ENCODE measurements around the gene EIF3J.
"Not testable (repeated sequence)": the region's sequence is repeated elsewhere in the genome, so short reads cannot be mapped to it uniquely, and the experiment has no call there.

The EIF3J gene

DNA sequence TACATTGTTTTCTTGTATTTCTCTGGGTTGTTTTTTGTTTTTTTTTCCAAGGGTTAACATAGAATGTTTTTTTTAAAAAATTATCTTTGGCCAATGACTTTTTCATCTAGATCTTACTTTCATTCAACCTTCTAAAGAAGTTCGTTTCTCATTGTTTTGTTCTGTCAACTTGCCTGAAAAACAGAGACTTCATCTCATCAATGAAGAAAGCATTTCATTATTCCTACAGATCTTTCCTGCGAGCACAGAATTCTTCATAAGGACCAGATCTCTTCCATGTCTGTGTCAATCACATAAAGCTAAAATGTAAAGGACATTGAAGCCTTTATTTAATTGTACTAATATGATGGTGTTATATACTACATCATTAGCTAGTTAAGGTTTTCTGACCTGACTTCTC, 9.7 kb upstream of the EIF3J start:
- no peaks in the 10 kb centered on the region for H3K4me1 ChIP-seq (ENCODE audit: insufficient read depth, low read length)
- H3K9me3 ChIP-seq (ENCODE audit: low read length), result no peaks in the 10 kb centered on the region
- H3K4me3 ChIP-seq (ENCODE audit: low read depth in 1 of 2, low read length in 2 of 2), result no peak overlapping the region
- no peaks in the 10 kb centered on the region for H3K27me3 ChIP-seq (ENCODE audit: control insufficient read depth in 1 of 2, insufficient read depth in 2 of 2, low read length in 2 of 2)
- H3K36me3 ChIP-seq (ENCODE audit: insufficient read depth, low read length), result peaks cover 25% of the 10 kb centered on the region
- no peak overlapping the region for H3K9ac ChIP-seq (ENCODE audit: low read length)
- no peak overlapping the region for H3K27ac ChIP-seq (ENCODE audit: low read depth, low read length)

DNA sequence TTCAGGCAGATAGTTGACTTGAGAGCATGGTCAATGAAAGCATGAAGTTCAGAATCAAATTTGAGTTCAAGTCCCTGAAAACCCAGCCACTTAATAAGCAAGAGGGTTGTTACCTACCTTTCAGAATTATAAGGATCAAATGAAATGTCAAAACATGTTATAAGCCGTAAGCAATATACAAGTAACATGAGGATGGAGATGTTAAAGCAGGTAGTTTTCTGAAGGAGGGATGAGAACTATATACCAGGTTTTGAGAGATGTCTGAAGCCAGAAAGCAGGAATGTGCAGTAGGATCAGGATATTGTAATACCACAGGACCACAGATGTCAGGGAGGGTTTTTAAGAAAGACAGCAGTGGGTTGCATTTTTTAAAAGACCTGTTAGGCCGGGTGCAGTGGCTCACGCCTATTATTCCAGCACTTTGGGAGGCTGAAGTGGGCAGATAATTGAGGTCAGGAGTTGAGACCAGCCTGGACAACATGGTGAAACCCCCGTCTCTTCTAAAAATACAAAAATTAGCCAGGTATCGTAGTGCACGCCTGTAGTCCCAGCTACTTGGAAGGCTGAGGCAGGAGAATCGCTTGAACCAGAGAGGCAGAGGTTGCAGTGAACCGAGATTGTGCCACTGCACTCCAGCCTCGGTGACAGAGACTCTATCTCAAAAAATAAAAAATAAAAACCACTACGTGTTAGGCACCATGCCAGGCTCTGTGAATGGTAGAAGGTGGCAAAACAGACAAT, 6.9 kb upstream of the EIF3J start:
- H3K9me3 ChIP-seq (ENCODE audit: low read length), result no peaks in the 10 kb centered on the region
- H3K27ac ChIP-seq (ENCODE audit: low read depth, low read length), result no peak overlapping the region
- peaks cover 16% of the 10 kb centered on the region for H3K36me3 ChIP-seq (ENCODE audit: insufficient read depth, low read length)
- no peak overlapping the region for H3K4me3 ChIP-seq (ENCODE audit: low read depth in 1 of 2, low read length in 2 of 2)
- H3K27me3 ChIP-seq (ENCODE audit: control insufficient read depth in 1 of 2, insufficient read depth in 2 of 2, low read length in 2 of 2), result no peaks in the 10 kb centered on the region
- peaks cover 2% of the 10 kb centered on the region for H3K4me1 ChIP-seq (ENCODE audit: insufficient read depth, low read length)
- H3K9ac ChIP-seq (ENCODE audit: low read length), result no peak overlapping the region

DNA sequence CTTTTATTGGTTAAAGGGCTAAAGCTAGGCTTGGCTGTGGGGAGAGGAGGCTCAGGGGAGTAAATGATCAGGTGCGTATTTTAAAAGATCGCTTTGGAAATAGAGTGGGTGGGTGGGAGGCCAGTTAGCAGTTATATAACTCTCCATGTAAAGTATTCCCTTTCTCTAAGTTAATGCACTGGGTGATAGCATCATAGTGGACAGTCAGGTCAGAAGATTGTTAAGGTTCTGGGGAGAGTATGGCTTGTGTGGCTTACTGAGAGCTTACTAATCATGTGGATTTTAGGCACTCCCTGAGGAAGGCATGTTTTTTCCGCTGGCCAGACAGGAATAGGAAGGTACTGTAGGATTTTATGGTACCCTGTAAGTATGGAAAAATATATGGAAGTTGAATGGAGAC, 6.3 kb upstream of the EIF3J start:
- H3K36me3 ChIP-seq (ENCODE audit: insufficient read depth, low read length), result peaks cover 12% of the 10 kb centered on the region
- no peak overlapping the region for H3K9ac ChIP-seq (ENCODE audit: low read length)
- no peak overlapping the region for H3K4me3 ChIP-seq (ENCODE audit: low read depth in 1 of 2, low read length in 2 of 2)
- no peaks in the 10 kb centered on the region for H3K27me3 ChIP-seq (ENCODE audit: control insufficient read depth in 1 of 2, insufficient read depth in 2 of 2, low read length in 2 of 2)
- H3K9me3 ChIP-seq (ENCODE audit: low read length), result no peaks in the 10 kb centered on the region
- peaks cover 8% of the 10 kb centered on the region for H3K4me1 ChIP-seq (ENCODE audit: insufficient read depth, low read length)
- no peak overlapping the region for H3K27ac ChIP-seq (ENCODE audit: low read depth, low read length)

DNA sequence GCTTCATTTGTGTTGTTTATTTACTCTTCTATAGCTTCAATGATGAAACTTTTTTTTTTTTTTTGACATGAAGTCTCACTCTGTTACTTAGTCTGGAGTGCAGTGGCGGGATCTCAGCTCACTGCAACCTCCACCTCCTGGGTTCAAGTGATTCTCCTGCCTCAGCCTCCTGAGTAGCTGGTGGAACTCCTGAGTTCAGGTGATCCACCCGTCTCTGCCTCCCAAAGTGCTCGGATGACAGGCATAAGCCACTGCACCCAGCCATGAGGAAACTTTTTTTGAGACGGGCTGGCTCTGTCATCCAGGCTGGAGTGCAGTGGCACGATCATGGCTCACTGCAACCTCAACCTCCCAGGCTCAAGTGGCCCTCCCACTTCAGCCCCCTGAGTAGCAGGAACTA, 4.7 kb upstream of the EIF3J start:
- not testable (repeated sequence) for H3K4me1 ChIP-seq (ENCODE audit: insufficient read depth, low read length); H3K9ac ChIP-seq (ENCODE audit: low read length); H3K9me3 ChIP-seq (ENCODE audit: low read length); H3K4me3 ChIP-seq (ENCODE audit: low read depth in 1 of 2, low read length in 2 of 2); H3K27ac ChIP-seq (ENCODE audit: low read depth, low read length); H3K27me3 ChIP-seq (ENCODE audit: control insufficient read depth in 1 of 2, insufficient read depth in 2 of 2, low read length in 2 of 2)
- H3K36me3 ChIP-seq (ENCODE audit: insufficient read depth, low read length), result peaks cover 12% of the 10 kb centered on the region

DNA sequence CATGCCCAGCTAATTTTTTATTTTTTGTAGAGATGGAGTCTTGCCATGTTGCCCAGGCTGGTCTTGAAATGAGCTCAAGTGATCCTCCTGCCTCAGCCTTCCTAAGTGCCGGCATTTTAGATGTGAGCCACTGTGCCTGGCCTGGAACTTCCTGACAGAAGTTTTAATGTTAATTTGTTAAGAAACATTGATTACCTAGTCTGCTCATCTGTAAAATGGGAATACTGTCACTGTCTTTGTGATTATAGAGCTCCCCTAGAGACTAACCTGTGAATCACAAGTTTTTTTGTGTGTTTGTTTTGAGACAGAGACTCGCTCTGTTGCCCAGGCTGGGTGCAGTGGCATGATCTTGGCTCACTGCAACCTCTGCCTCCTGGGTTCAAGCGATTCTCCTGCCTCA, 4.3 kb upstream of the EIF3J start:
- H3K9ac ChIP-seq (ENCODE audit: low read length), result no peak overlapping the region
- no peaks in the 10 kb centered on the region for H3K9me3 ChIP-seq (ENCODE audit: low read length)
- peaks cover 9% of the 10 kb centered on the region for H3K4me1 ChIP-seq (ENCODE audit: insufficient read depth, low read length)
- no peaks in the 10 kb centered on the region for H3K27me3 ChIP-seq (ENCODE audit: control insufficient read depth in 1 of 2, insufficient read depth in 2 of 2, low read length in 2 of 2)
- H3K4me3 ChIP-seq (ENCODE audit: low read depth in 1 of 2, low read length in 2 of 2), result no peak overlapping the region
- H3K27ac ChIP-seq (ENCODE audit: low read depth, low read length), result no peak overlapping the region
- peaks cover 12% of the 10 kb centered on the region for H3K36me3 ChIP-seq (ENCODE audit: insufficient read depth, low read length)

DNA sequence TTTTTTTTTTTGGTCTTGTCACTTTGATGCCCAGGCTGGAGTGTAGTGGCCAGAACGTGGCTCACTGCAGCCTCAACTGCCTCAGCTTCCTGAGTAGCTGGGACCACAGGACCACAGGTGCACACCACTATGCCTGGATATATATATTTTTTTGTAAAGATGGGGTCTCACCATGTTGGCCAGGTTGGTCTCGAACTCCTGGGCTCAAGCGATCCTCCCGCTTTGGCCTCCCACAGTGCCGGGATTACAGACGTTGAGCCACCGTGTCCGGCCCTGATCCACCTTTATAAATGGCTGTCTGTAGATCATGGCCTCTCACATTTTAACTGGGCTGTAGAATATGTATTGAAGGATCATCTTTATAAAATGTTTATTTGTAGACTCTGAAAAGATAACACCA, 1.9 kb upstream of the EIF3J start:
- peaks cover 5% of the 10 kb centered on the region for H3K36me3 ChIP-seq (ENCODE audit: insufficient read depth, low read length)
- no peak overlapping the region for H3K27ac ChIP-seq (ENCODE audit: low read depth, low read length)
- no peaks in the 10 kb centered on the region for H3K27me3 ChIP-seq (ENCODE audit: control insufficient read depth in 1 of 2, insufficient read depth in 2 of 2, low read length in 2 of 2)
- no peak overlapping the region for H3K9ac ChIP-seq (ENCODE audit: low read length)
- no peak overlapping the region for H3K4me3 ChIP-seq (ENCODE audit: low read depth in 1 of 2, low read length in 2 of 2)
- peaks cover 20% of the 10 kb centered on the region for H3K4me1 ChIP-seq (ENCODE audit: insufficient read depth, low read length)
- H3K9me3 ChIP-seq (ENCODE audit: low read length), result no peaks in the 10 kb centered on the region

DNA sequence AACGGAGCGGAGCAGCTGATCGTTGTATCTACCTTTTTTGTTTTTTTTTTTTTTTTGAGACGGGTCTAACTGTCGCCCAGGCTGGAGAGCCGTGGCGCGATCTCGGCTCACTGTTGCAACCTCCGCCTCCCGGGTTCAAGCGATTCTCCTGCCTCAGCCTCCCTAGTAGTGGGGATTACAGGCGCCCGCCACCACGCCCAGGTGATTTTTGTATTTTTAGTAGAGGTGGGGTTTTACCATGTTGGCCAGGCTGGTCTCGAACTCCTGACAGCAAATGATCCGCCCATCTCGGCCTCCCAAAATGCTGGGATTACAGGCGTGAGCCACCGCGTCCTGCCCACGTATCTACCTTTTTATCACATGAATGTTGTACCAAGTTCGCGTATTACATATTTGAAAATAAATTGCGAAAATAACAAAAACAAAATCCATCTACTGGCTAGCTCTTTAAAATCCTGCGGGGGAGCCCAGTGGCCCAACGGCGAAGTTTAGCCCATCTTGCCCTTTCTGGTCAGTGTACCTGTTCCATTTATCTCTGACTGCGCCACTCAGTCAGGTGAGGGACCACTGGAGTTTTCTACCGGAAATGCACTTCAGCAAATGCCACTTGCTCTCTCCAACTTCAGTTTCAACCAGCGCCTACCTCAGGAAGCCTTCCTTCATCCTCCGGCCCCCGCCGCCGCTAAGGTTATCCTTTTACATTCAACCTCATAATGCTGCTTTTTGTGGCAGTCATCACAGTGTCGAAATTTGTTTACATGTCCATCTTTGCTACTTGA, 1.2 kb upstream of the EIF3J start:
- H3K27me3 ChIP-seq (ENCODE audit: control insufficient read depth in 1 of 2, insufficient read depth in 2 of 2, low read length in 2 of 2), result no peaks in the 10 kb centered on the region
- no peaks in the 10 kb centered on the region for H3K9me3 ChIP-seq (ENCODE audit: low read length)
- peaks cover 1% of the 10 kb centered on the region for H3K36me3 ChIP-seq (ENCODE audit: insufficient read depth, low read length)
- peak overlapping the region; percentile 69 for H3K9ac ChIP-seq (ENCODE audit: low read length)
- H3K4me3 ChIP-seq (ENCODE audit: low read depth in 1 of 2, low read length in 2 of 2), result peak overlapping the region; percentile 83 to 96
- peaks cover 24% of the 10 kb centered on the region for H3K4me1 ChIP-seq (ENCODE audit: insufficient read depth, low read length)
- peak overlapping the region; percentile 88 for H3K27ac ChIP-seq (ENCODE audit: low read depth, low read length)

DNA sequence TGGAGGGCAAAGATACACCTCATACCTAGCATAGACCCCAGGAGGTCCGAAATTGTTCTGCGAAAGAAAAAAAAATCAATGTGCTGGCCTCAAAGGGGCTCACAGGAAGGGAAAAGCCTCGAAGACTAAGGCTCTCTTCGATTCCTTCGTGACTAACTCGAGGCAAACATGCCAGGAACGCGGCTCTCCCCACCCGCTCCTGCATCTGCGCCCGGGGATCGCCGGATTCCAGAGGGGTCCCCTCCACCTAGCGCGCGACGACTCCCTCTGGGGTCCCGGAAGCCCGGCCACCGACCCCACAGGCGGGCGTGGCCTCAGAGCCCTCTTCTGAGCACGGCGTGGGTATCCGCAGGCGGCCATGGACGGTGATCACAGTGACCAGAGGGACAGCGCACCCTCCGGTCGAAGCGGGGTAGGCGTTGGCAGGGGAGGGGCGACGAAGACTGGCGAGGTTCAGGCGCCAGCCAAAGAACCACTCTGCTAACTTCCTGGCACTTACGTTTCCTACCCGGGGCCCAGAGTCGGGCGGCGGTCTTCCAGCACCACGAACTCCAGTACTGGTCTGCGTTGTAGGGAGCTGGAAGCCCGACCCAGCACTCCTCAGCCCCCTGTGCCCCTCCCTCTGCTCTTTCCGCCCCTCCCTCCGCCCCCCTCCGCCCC, 515 bp upstream of the EIF3J start:
- Histone ChIP-seq H3K4me1 (ENCODE audit: insufficient read depth, low read length) (peaks cover 31% of the 10 kb centered on the region), H3K27me3 (ENCODE audit: control insufficient read depth in 1 of 2, insufficient read depth in 2 of 2, low read length in 2 of 2) (no peaks in the 10 kb centered on the region), H3K4me3 (ENCODE audit: low read depth in 1 of 2, low read length in 2 of 2) (peak overlapping the region; percentile 83 to 96), H3K27ac (ENCODE audit: low read depth, low read length) (peak overlapping the region; percentile 88), H3K9me3 (ENCODE audit: low read length) (no peaks in the 10 kb centered on the region), H3K9ac (ENCODE audit: low read length) (peak overlapping the region; percentile 69), H3K36me3 (ENCODE audit: insufficient read depth, low read length) (peaks cover 6% of the 10 kb centered on the region)

DNA sequence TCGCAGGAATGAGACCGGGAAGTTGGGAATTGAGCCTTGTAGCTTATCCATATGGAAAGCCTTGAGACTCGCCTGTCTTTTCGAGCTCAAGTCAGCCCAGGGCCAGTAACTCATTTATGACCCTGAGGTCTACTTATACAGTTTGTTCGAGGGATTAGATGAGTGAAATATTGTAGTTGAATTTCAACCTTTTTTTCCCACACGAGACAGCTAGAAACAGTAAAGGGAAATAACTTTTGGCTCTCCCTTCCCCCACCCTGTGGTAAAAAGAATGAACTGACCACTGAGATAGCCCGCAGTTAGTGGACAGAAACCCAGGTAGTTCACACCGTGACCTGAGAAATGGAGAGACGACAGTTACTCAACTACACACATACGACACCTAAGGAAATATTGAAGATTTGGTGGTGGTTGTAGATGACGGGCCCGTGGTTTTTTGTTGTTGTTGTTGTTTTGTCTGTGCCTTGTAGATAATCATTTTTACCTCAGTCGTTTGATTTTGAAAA, 841 bp downstream of the EIF3J start:
- Histone ChIP-seq H3K27me3 (ENCODE audit: control insufficient read depth in 1 of 2, insufficient read depth in 2 of 2, low read length in 2 of 2) (no peaks in the 10 kb centered on the region), H3K27ac (ENCODE audit: low read depth, low read length) (peak overlapping the region; percentile 95), H3K4me3 (ENCODE audit: low read depth in 1 of 2, low read length in 2 of 2) (peak overlapping the region; percentile 92 to 96), H3K9ac (ENCODE audit: low read length) (peak overlapping the region; percentile 81), H3K4me1 (ENCODE audit: insufficient read depth, low read length) (peaks cover 44% of the 10 kb centered on the region), H3K36me3 (ENCODE audit: insufficient read depth, low read length) (peaks cover 6% of the 10 kb centered on the region), H3K9me3 (ENCODE audit: low read length) (no peaks in the 10 kb centered on the region)

DNA sequence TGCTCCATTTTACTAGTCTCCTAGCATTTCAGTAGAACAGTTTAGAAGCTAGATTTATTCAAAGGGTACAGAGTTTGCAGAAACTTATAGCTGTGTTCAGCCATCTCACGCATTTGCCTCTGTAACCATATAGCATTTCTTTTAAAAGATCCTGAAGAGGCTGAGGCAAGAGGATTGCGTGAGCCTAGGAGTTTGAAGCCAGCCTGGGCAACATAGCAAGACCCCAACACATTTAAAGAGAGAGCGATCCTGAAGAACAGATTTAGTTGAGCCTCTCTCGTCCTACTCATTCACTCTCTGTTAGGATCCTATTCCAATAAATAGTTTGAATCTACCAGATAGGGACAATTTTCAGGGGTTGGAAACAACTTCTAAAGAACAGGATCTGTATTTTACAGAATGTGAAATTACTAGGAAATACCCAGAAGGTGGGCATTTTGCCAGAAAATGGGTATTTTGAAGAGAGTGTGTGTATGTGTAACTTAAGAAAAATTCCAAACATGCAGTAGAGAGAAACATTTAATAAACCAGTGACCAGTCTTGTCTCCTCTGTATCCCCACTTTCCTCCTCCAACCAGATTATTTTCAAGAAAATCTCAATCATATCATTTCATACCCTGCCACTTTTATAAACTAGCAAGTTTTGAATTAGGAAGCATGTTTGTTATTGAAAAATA, 4.5 kb downstream of the EIF3J start:
- Histone ChIP-seq H3K9ac (ENCODE audit: low read length) (no peak overlapping the region), H3K27me3 (ENCODE audit: control insufficient read depth in 1 of 2, insufficient read depth in 2 of 2, low read length in 2 of 2) (no peaks in the 10 kb centered on the region), H3K4me3 (ENCODE audit: low read depth in 1 of 2, low read length in 2 of 2) (no peak overlapping the region), H3K27ac (ENCODE audit: low read depth, low read length) (no peak overlapping the region), H3K9me3 (ENCODE audit: low read length) (no peaks in the 10 kb centered on the region), H3K4me1 (ENCODE audit: insufficient read depth, low read length) (peaks cover 57% of the 10 kb centered on the region), H3K36me3 (ENCODE audit: insufficient read depth, low read length) (peaks cover 6% of the 10 kb centered on the region)

DNA sequence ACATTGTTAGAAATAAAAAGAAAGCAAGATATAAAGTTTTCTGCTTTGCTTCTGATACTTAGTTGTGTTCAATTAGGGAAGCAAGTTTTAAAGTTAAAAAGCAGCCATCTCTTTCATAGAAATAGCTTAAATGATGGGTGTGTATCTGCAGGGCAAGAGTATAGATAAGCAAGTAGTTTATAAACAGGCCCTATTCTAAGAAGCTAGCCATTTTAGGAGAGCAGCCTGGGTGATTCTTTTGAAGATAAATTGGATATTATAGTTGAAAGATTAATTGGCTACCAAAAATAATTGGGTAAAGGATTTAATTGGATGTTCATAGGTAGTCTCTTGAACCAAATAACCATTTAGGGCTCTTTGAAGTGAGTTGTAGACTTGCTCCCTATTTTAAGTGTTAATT, 5.6 kb downstream of the EIF3J start:
- Histone ChIP-seq H3K4me3 (ENCODE audit: low read depth in 1 of 2, low read length in 2 of 2) (no peak overlapping the region), H3K9me3 (ENCODE audit: low read length) (no peaks in the 10 kb centered on the region), H3K36me3 (ENCODE audit: insufficient read depth, low read length) (peaks cover 6% of the 10 kb centered on the region), H3K27ac (ENCODE audit: low read depth, low read length) (no peak overlapping the region), H3K9ac (ENCODE audit: low read length) (no peak overlapping the region), H3K4me1 (ENCODE audit: insufficient read depth, low read length) (peaks cover 57% of the 10 kb centered on the region), H3K27me3 (ENCODE audit: control insufficient read depth in 1 of 2, insufficient read depth in 2 of 2, low read length in 2 of 2) (no peaks in the 10 kb centered on the region)

Measured in muscle layer of colon (tissue), 2 donors.